A673 (cell line): ENCODE results near the gene STXBP5.

Experiments
- CTCF ChIP-seq: fragments of 300-800, 200-600 bp; sonication (generic); conservative IDR thresholded peaks from 2 replicates; pipeline ENCODE4 v1.5.1; 2017; ENCODE audit warnings: low read depth, mild to moderate bottlenecking, antibody characterized with exemption, low read length, moderate library complexity, mixed read lengths
- EZH2 ChIP-seq: fragments of 200-600 bp; sonication (generic); IDR thresholded peaks from 2 replicates; pipeline ENCODE4 v1.6.1; 2017; ENCODE audit warnings: borderline replicate concordance, low read depth, mild to moderate bottlenecking, mixed read lengths, antibody characterized with exemption, low read length; ENCODE audit not compliant: poor library complexity, severe bottlenecking

GRCh38 chr6:147212622-147213021 lies 8.4 kb downstream of the STXBP5 start:
- TF ChIP-seq CTCF (no peak), EZH2 (no peak)
